B cell (primary cell): Measurements from ENCODE around the gene COL4A1. TPM values are rescaled to one million over a fixed set of nuclear protein-coding genes. Genes with fewer than 3 reads are reported as not detected.

Source experiments
- ATAC-seq: fragments of 200-7000 bp; cut with Tn5 transposase; one replicate; pipeline ENCODE4 v1.10.0; 2021; ENCODE audit warnings: low read depth, mild to moderate bottlenecking, moderate number of reproducible peaks, moderate library complexity
- CTCF ChIA-PET: fragments of 350-600 bp; sonication (Branson Sonifier 250); formaldehyde crosslinking; loops from one replicate; lab custom pipeline; 2021; ENCODE audit warnings: antibody characterized with exemption, inconsistent platforms; lab: Charles Lee
- POLR2A ChIA-PET: fragments of 350-600 bp; sonication (Branson Sonifier 250); formaldehyde crosslinking; loops from one replicate; lab custom pipeline; 2021; ENCODE audit warnings: antibody characterized with exemption; lab: Charles Lee
- DNase-seq: peaks from one replicate; pipeline ENCODE4 v3.0.0; 2013
- H2AFZ ChIP-seq: 2 replicates; pipeline ENCODE4 v1.6.1; 2012; ENCODE audit warnings: mild to moderate bottlenecking, low read depth, low read length; ENCODE audit not compliant: insufficient read depth, poor library complexity, severe bottlenecking
- H3K27ac ChIP-seq, 2 donors: 1 replicate in 1 of 2; 2 replicates in 1 of 2; pipeline ENCODE4 v1.5.1; 2012 to 2013; ENCODE audit warnings: low read length in 2 of 2, mild to moderate bottlenecking in 2 of 2, moderate library complexity in 1 of 2
- H3K27me3 ChIP-seq, 4 experiments: fragments of 200-600 bp in 1 of 4; sonication (generic) in 1 of 4; replicated peaks in 1 of 4; 1 replicate in 2 of 4; 2 replicates in 2 of 4; pipeline versions ENCODE4 v1.6.1 to v1.7.0; 2013 to 2016; ENCODE audit warnings: low read length in 3 of 4, mild to moderate bottlenecking in 2 of 4, mixed read lengths in 1 of 4, moderate library complexity in 1 of 4; ENCODE audit not compliant: insufficient read depth in 4 of 4, control insufficient read depth in 3 of 4; ENCODE audit errors: control extremely low read depth in 1 of 4
- H3K36me3 ChIP-seq, 2 experiments: replicated peaks in 1 of 2; 1 replicate in 1 of 2; 2 replicates in 1 of 2; pipeline versions ENCODE4 v1.6.1 to v1.7.1; 2013; ENCODE audit warnings: low read length in 1 of 2; ENCODE audit not compliant: insufficient read depth in 2 of 2, control insufficient read depth in 1 of 2; ENCODE audit errors: control extremely low read depth in 1 of 2, extremely low read depth in 1 of 2
- H3K4me1 ChIP-seq, 2 donors: fragments of 200-600 bp in 1 of 2; sonication (generic) in 1 of 2; 1 replicate in 1 of 2; 2 replicates in 1 of 2; pipeline versions ENCODE4 v1.5.1 to v1.6.1; 2013 to 2017; ENCODE audit warnings: low read length in 2 of 2; ENCODE audit not compliant: control insufficient read depth in 2 of 2, insufficient read depth in 2 of 2
- H3K4me2 ChIP-seq: replicated peaks from 2 replicates; pipeline ENCODE3; 2012; ENCODE audit warnings: mild to moderate bottlenecking, low read depth, low read length; ENCODE audit not compliant: poor library complexity, severe bottlenecking
- H3K4me3 ChIP-seq, 5 experiments: fragments of 200-600 bp in 1 of 5; sonication (generic) in 1 of 5; 1 replicate in 3 of 5; 2 replicates in 2 of 5; pipeline versions ENCODE4 v1.5.1 to v1.7.0; 2011 to 2016; ENCODE audit warnings: low read length in 4 of 5, mild to moderate bottlenecking in 4 of 5, low read depth in 2 of 5, control low read depth in 1 of 5, moderate library complexity in 1 of 5; ENCODE audit not compliant: insufficient read depth in 1 of 5; ENCODE audit errors: control extremely low read depth in 1 of 5, extremely low read depth in 1 of 5
- H3K79me2 ChIP-seq: fragments of 200-600 bp; sonication (generic); one replicate; pipeline ENCODE4 v1.6.0; 2016; ENCODE audit warnings: low read length; ENCODE audit not compliant: control insufficient read depth, insufficient read depth
- H3K9ac ChIP-seq: fragments of 200-600 bp; sonication (generic); 2 replicates; pipeline ENCODE4 v1.6.1; 2017; ENCODE audit warnings: mild to moderate bottlenecking, low read length, moderate library complexity
- H3K9me3 ChIP-seq, 3 donors: one replicate each; pipeline versions ENCODE4 v1.6.1 to v1.7.1; 2013; ENCODE audit warnings: low read length in 2 of 3; ENCODE audit not compliant: control insufficient read depth in 2 of 3, insufficient read depth in 1 of 3; ENCODE audit errors: control extremely low read depth in 1 of 3
- H4K20me1 ChIP-seq: 2 replicates; pipeline ENCODE4 v1.6.0; 2012; ENCODE audit warnings: mild to moderate bottlenecking, low read length; ENCODE audit not compliant: insufficient read depth, control insufficient read depth, poor library complexity, severe bottlenecking
- H3K27ac Mint-ChIP-seq: one replicate; pipeline ENCODE4 v1.8.0; 2021; ENCODE audit warnings: mixed read lengths
- H3K27me3 Mint-ChIP-seq: one replicate; pipeline ENCODE4 v1.8.0; 2021; ENCODE audit warnings: mixed read lengths
- H3K4me1 Mint-ChIP-seq: one replicate; pipeline ENCODE4 v1.8.0; 2021; ENCODE audit warnings: mixed read lengths
- H3K4me3 Mint-ChIP-seq: one replicate; pipeline ENCODE4 v1.8.0; 2021; ENCODE audit warnings: mixed read lengths
- H3K9me3 Mint-ChIP-seq: one replicate; pipeline ENCODE4 v1.8.0; 2022; ENCODE audit warnings: mixed read lengths; ENCODE audit not compliant: insufficient read depth
- CTCF ChIP-seq: fragments of 200-600 bp; IDR thresholded peaks from one replicate; pipeline ENCODE4 v1.8.0; 2022; ENCODE audit warnings: antibody characterized with exemption, mild to moderate bottlenecking
- EZH2 ChIP-seq: IDR thresholded peaks from 2 replicates; pipeline ENCODE4 v1.6.1; 2012; ENCODE audit warnings: borderline replicate concordance, low read depth, mild to moderate bottlenecking, moderate library complexity, low read length; ENCODE audit not compliant: insufficient read depth, poor library complexity, severe bottlenecking
- WGBS: methylation state at CpG from one replicate; pipeline ENCODE4 v1.1.5; 2013; ENCODE audit warnings: missing lambda C conversion rate; ENCODE audit not compliant: insufficient coverage; 5-methylcytosine and 5-hydroxymethylcytosine counted together
- intact Hi-C: fragments of 100-400 bp; cut with micrococcal nuclease; formaldehyde crosslinking; loops from one replicate; pipeline ENCODE4 v1.10.0; 2022
- polyA plus RNA-seq: library from polyadenylated mRNA; depleted of rRNA; stranded (reverse); fragments of >200 nt; gene quantifications from 2 replicates; pipeline ENCODE4 v1.2.3, GENCODE V29; 2012
- total RNA-seq, 2 donors: library from RNA; stranded (reverse); fragments of 120-200 nt in 1 of 2; gene quantifications; 1 replicate in 1 of 2; 2 replicates in 1 of 2; pipeline versions ENCODE4 v1.2.3 to v1.2.4, GENCODE V29; 2013 to 2022

The COL4A1 gene
- total and polyA plus RNA-seq, 2 donors (not counting 1 experiment from before 2014, with no cell fraction given), result not detected

DNA sequence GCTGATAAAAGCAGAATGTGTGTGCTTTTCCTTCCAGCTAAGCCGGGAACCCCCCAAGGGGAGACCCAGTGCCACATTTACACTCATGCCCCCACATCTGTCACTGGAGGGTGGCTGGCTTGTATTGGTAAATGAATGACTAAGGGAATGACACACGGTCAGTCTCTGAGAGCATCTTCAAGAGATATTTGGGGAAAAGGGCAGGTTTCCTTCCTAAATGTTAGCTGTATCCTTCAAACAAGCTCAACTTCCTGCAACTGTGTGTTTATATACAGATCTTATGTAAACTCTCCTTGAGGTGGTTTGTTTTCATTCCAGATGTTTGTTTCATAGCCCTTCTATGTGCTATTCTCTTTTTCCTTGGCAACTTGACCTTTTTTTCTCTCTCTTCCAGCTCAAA lies 192.6 kb downstream of the COL4A1 start:
- intact Hi-C loops, result no loop called here
- CTCF ChIA-PET, result interaction anchor here (1.0 to 1.3 kb wide), 3 partner anchors 10 to 1153 kb away, joined by 3 to 5 read pairs (median 4); no protein-coding TSS in a partner anchor
- peaks cover 0 to 3% (median 0%) of the 10 kb centered on the region in 3 donors for H3K9me3 ChIP-seq

More for the DNA sequence above, 192.6 kb downstream of the COL4A1 start:
- Mint-ChIP-seq H3K27ac (no peak overlapping the region), H3K27me3 (peaks cover 13% of the 10 kb centered on the region), H3K4me1 (no peaks in the 10 kb centered on the region), H3K9me3 (no peaks in the 10 kb centered on the region), H3K4me3 (no peak overlapping the region)
- H4K20me1 ChIP-seq, result no peaks in the 10 kb centered on the region
- H3K4me1 ChIP-seq, result no peaks in the 10 kb centered on the region
- no peak overlapping the region for H3K4me2 ChIP-seq
- no peak for TF ChIP-seq EZH2
- TF ChIP-seq CTCF, result no peak
- H3K27me3 ChIP-seq, result peaks cover 0 to 12% (median 3%) of the 10 kb centered on the region in 4 experiments
- no CpG with 5 or more reads among the region's 2 CpGs for WGBS
- no peak overlapping the region for H2AFZ ChIP-seq
- no peak overlapping the region for H3K4me3 ChIP-seq
- no peaks in the 10 kb centered on the region for H3K36me3 ChIP-seq
- ATAC-seq (no peak), DNase-seq (no peak)
- POLR2A ChIA-PET, result no interaction called here
- H3K9ac ChIP-seq, result no peak overlapping the region
- no peak overlapping the region for H3K27ac ChIP-seq
- H3K79me2 ChIP-seq, result no peaks in the 10 kb centered on the region
